K562 (cell line): ENCODE data around the gene ANKRD60. TPM values are rescaled to one million over a fixed set of nuclear protein-coding genes. Genes with fewer than 3 reads are reported as not detected.

ENCODE experiments used
- C11orf30 ChIP-seq: fragments of 450-650 bp; IDR thresholded peaks from 2 replicates; pipeline ENCODE4 v1.6.1; 2016; ENCODE audit warnings: low read depth, mild to moderate bottlenecking
- CBFA2T3 ChIP-seq: fragments of 450-650 bp; IDR thresholded peaks from 2 replicates; pipeline ENCODE4 v1.6.1; 2017
- DMBX1 ChIP-seq: fragments of 250-450 bp; sonication (Bioruptor Pico); IDR thresholded peaks from 2 replicates; pipeline ENCODE4 v1.8.0; 2022; ENCODE audit warnings: inconsistent platforms, mild to moderate bottlenecking, moderate library complexity, borderline replicate concordance
- EZH2 ChIP-seq: IDR thresholded peaks from 2 replicates; pipeline ENCODE4 v1.6.1; 2012; ENCODE audit warnings: low read depth, mild to moderate bottlenecking, inconsistent platforms, low read length, borderline replicate concordance
- MED1 ChIP-seq: sonication (generic); formaldehyde crosslinking; IDR thresholded peaks from 2 replicates; pipeline ENCODE4 v1.8.1; 2023; ENCODE audit warnings: missing genetic modification reagents, borderline replicate concordance
- MYC ChIP-seq, 2 experiments: fragments of 250-450 bp in 1 of 2; sonication (Bioruptor Pico) in 1 of 2; IDR thresholded peaks; 2 replicates each; pipeline versions ENCODE4 v1.5.1 to v1.6.1; 2012 to 2021; ENCODE audit warnings: low read depth in 2 of 2, borderline replicate concordance in 1 of 2, improper control_type of control experiment in 1 of 2, low read length in 1 of 2, mild to moderate bottlenecking in 1 of 2, moderate library complexity in 1 of 2
- NR1H2 ChIP-seq: sonication (generic); formaldehyde crosslinking; IDR thresholded peaks from 2 replicates; pipeline ENCODE4 v1.4.0; 2020; ENCODE audit warnings: mild to moderate bottlenecking, missing genetic modification reagents
- NR2C2 ChIP-seq, 2 experiments: fragments of 200-800 bp in 1 of 2; sonication (Bioruptor generic) in 1 of 2; sonication (generic) in 1 of 2; formaldehyde crosslinking in 1 of 2; IDR thresholded peaks; 2 replicates each; pipeline versions ENCODE4 v1.6.1 to v1.8.0; 2016 to 2022; ENCODE audit warnings: mild to moderate bottlenecking in 1 of 2, missing compliant biosample characterization in 1 of 2, missing genetic modification characterization in 1 of 2, missing genetic modification reagents in 1 of 2
- POLR2B ChIP-seq: fragments of 450-650 bp; IDR thresholded peaks from 2 replicates; pipeline ENCODE4 v1.6.1; 2018; ENCODE audit warnings: low read depth; ENCODE audit not compliant: partially characterized antibody
- RBM34 ChIP-seq: fragments of 200-400 bp; formaldehyde crosslinking; IDR thresholded peaks from 2 replicates; pipeline ENCODE4 v1.6.1; 2018; ENCODE audit warnings: low read length, borderline replicate concordance; ENCODE audit not compliant: insufficient read depth
- SMARCA4 ChIP-seq: fragments of 450-650 bp; IDR thresholded peaks from 2 replicates; pipeline ENCODE4 v1.6.1; 2016
- SRSF9 ChIP-seq: fragments of 200-400 bp; formaldehyde crosslinking; IDR thresholded peaks from 2 replicates; pipeline ENCODE4 v1.6.1; 2017; ENCODE audit warnings: low read depth, low read length, borderline replicate concordance
- TFAM ChIP-seq: fragments of 250-450 bp; sonication (Bioruptor Pico); conservative IDR thresholded peaks from 2 replicates; pipeline ENCODE4 v1.5.0; 2021; ENCODE audit warnings: mild to moderate bottlenecking, moderate library complexity
- ZC3H8 ChIP-seq: fragments of 450-650 bp; IDR thresholded peaks from 2 replicates; pipeline ENCODE4 v1.6.1; 2017
- ZNF24 ChIP-seq: fragments of 450-650 bp; IDR thresholded peaks from 2 replicates; pipeline ENCODE4 v1.6.1; 2016
- ZNF316 ChIP-seq: fragments of 450-650 bp; IDR thresholded peaks from 2 replicates; pipeline ENCODE4 v1.6.1; 2016
- ZNF584 ChIP-seq: fragments of 200-800 bp; sonication (Bioruptor generic); IDR thresholded peaks from 2 replicates; pipeline ENCODE4 v1.6.1; 2016; ENCODE audit warnings: low read depth, mild to moderate bottlenecking, missing genetic modification characterization, missing compliant biosample characterization
- polyA plus RNA-seq, 8 experiments: library from polyadenylated mRNA; depleted of rRNA in 4 of 8; stranded (reverse) in 5 of 8; unstranded in 3 of 8; fragments of >200 nt; fragmentation: Nextera tagmentation in 2 of 8; fragmentation: Illumina TruSeq in 1 of 8; extraction: Ambion mirVana in 2 of 8; extraction: Trizol in 1 of 8; gene quantifications; 2 replicates each; pipeline versions ENCODE4 v1.2.1 to v1.2.3, GENCODE V29; 2011 to 2014; ENCODE audit warnings: inconsistent platforms in 1 of 8, missing spikeins in 1 of 8
- total RNA-seq, 7 experiments: library from RNA; depleted of rRNA in 6 of 7; stranded (reverse); fragments of >200 nt in 6 of 7; fragmentation: Illumina TruSeq in 2 of 7; extraction: Trizol in 2 of 7; gene quantifications; 2 replicates each; pipeline versions ENCODE4 v1.2.1 to v1.2.3, GENCODE V29; 2011 to 2021; ENCODE audit warnings: low replicate concordance in 1 of 7
- TF ChIP-seq, protein P1 (sequence below): sonication (generic); formaldehyde crosslinking; IDR thresholded peaks from 2 replicates; pipeline ENCODE4 v1.8.1; 2023; ENCODE audit warnings: missing genetic modification reagents, mild to moderate bottlenecking, borderline replicate concordance
- TF ChIP-seq, protein P2 (sequence below): fragments of 450-650 bp; IDR thresholded peaks from one replicate; pipeline ENCODE4 v1.6.1; 2018; ENCODE audit warnings: mild to moderate bottlenecking, moderate library complexity; ENCODE audit not compliant: partially characterized antibody
- TF ChIP-seq, protein P3 (sequence below): fragments of 250-450 bp; sonication (Bioruptor Pico); IDR thresholded peaks from 2 replicates; pipeline ENCODE4 v1.5.0; 2020; ENCODE audit warnings: mild to moderate bottlenecking, borderline replicate concordance

ANKRD60 gene
- total and polyA plus RNA-seq, 9 of the 15 experiments (the other 6 are each of a cell fraction or from before 2014, with no cell fraction given) = not detected

DNA sequence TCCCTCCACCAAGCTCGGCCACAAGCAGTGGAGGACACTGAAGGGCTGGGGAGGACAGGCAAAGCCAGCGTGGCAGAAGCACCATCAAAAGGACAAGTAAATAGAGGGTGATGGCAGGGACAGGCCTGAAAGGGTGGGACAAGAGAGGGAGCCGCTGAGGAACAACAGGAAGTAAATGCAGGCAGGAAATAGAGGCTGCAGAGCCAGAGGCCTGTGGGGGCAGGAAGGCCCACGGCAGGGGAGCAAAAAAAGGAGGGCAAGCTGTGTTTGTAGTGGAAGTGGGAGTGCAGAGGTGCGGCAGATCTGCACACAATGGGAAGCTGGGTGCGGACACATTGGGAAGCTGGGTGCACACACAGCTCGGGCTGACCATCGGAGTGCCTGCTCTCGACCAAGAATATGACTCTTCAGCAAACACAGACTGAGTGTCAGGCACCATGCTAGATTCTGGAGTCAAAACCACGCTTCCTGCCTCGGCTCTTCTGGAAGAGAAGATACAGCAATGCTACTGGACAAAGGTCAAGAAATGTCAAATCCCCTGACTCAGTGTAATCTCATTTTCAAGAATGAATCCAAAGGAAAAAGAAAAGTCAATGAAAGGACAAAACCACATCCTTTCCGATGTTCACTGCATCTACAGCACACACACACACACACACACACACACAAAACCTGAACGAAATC is 40.6 kb upstream of the ANKRD60 start (continued):
- TF ChIP-seq SMARCA4 (peak; percentile 43; the same call in 1 of the 2 replicates), C11orf30 (peak; percentile 76), ZNF24 (no peak), TFAM (CRISPR knock-in tag) (no peak), NR2C2 (CRISPR knock-in tag; IDR thresholded peaks at IDR 0.05) (no peak), NR2C2 (tag; IDR thresholded peaks at IDR 0.05) (peak; percentile 48; the same call in 1 of the 2 replicates), DMBX1 (CRISPR knock-in tag) (peak; percentile 9; the same call in 1 of the 2 replicates), SRSF9 (no peak), ZNF584 (CRISPR knock-in tag) (0 out of 2 replicates have a peak, but pooled peaks have one; percentile 22), MED1 (CRISPR knock-in tag) (no peak), MYC (IDR thresholded peaks at IDR 0.05; ENCODE audit: low read depth, low read length) (0 out of 2 replicates have a peak, but pooled peaks have one; percentile 12), MYC (CRISPR knock-in tag; IDR thresholded peaks at IDR 0.05; ENCODE audit: borderline replicate concordance, low read depth) (no peak), ZNF316 (peak; percentile 83), NR1H2 (CRISPR knock-in tag) (no peak), RBM34 (no peak), EZH2 (no peak), CBFA2T3 (peak; percentile 73), POLR2B (no peak), ZC3H8 (no peak)
- TF ChIP-seq, protein P1, sequence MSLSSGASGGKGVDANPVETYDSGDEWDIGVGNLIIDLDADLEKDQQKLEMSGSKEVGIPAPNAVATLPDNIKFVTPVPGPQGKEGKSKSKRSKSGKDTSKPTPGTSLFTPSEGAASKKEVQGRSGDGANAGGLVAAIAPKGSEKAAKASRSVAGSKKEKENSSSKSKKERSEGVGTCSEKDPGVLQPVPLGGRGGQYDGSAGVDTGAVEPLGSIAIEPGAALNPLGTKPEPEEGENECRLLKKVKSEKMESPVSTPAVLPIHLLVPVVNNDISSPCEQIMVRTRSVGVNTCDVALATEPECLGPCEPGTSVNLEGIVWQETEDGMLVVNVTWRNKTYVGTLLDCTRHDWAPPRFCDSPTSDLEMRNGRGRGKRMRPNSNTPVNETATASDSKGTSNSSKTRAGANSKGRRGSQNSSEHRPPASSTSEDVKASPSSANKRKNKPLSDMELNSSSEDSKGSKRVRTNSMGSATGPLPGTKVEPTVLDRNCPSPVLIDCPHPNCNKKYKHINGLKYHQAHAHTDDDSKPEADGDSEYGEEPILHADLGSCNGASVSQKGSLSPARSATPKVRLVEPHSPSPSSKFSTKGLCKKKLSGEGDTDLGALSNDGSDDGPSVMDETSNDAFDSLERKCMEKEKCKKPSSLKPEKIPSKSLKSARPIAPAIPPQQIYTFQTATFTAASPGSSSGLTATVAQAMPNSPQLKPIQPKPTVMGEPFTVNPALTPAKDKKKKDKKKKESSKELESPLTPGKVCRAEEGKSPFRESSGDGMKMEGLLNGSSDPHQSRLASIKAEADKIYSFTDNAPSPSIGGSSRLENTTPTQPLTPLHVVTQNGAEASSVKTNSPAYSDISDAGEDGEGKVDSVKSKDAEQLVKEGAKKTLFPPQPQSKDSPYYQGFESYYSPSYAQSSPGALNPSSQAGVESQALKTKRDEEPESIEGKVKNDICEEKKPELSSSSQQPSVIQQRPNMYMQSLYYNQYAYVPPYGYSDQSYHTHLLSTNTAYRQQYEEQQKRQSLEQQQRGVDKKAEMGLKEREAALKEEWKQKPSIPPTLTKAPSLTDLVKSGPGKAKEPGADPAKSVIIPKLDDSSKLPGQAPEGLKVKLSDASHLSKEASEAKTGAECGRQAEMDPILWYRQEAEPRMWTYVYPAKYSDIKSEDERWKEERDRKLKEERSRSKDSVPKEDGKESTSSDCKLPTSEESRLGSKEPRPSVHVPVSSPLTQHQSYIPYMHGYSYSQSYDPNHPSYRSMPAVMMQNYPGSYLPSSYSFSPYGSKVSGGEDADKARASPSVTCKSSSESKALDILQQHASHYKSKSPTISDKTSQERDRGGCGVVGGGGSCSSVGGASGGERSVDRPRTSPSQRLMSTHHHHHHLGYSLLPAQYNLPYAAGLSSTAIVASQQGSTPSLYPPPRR (CRISPR knock-in tag) = no peak
- TF ChIP-seq, protein P2, sequence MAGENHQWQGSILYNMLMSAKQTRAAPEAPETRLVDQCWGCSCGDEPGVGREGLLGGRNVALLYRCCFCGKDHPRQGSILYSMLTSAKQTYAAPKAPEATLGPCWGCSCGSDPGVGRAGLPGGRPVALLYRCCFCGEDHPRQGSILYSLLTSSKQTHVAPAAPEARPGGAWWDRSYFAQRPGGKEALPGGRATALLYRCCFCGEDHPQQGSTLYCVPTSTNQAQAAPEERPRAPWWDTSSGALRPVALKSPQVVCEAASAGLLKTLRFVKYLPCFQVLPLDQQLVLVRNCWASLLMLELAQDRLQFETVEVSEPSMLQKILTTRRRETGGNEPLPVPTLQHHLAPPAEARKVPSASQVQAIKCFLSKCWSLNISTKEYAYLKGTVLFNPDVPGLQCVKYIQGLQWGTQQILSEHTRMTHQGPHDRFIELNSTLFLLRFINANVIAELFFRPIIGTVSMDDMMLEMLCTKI = no peak
- TF ChIP-seq, protein P3, sequence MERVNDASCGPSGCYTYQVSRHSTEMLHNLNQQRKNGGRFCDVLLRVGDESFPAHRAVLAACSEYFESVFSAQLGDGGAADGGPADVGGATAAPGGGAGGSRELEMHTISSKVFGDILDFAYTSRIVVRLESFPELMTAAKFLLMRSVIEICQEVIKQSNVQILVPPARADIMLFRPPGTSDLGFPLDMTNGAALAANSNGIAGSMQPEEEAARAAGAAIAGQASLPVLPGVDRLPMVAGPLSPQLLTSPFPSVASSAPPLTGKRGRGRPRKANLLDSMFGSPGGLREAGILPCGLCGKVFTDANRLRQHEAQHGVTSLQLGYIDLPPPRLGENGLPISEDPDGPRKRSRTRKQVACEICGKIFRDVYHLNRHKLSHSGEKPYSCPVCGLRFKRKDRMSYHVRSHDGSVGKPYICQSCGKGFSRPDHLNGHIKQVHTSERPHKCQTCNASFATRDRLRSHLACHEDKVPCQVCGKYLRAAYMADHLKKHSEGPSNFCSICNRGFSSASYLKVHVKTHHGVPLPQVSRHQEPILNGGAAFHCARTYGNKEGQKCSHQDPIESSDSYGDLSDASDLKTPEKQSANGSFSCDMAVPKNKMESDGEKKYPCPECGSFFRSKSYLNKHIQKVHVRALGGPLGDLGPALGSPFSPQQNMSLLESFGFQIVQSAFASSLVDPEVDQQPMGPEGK (CRISPR knock-in tag) = no peak
